HG03575 (cell line): Measurements from ENCODE around the gene C14orf180.

Experiments used
- ATAC-seq: cut with Tn5 transposase; IDR thresholded peaks from one replicate; pipeline ENCODE4 v1.9.1; 2021; ENCODE audit not compliant: unreplicated experiment, insufficient number of reproducible peaks, low FRiP score; ENCODE audit errors: extremely low read depth

The C14orf180 gene

GRCh38 chr14:104579507-104579906 is at the start of gene C14orf180:
Gene C14orf180 (plus strand): TSS chr14:104579764. CDS start chr14:104586431, 6,667 bp downstream.
- ATAC-seq, result no peak

- no peak for ATAC-seq
Observed at GRCh38 chr14:104530646-104531045, 48.9 kb upstream of the C14orf180 start.

- no peak for ATAC-seq
Observed at GRCh38 chr14:104531421-104532190, 48.0 kb upstream of the C14orf180 start.

GRCh38 chr14:104532191-104532555 is 47.4 kb upstream of the C14orf180 start:
- no peak for ATAC-seq

- no peak for ATAC-seq
Observed at GRCh38 chr14:104534036-104534435, 45.5 kb upstream of the C14orf180 start.

GRCh38 chr14:104536942-104537612 is 42.5 kb upstream of the C14orf180 start:
- no peak for ATAC-seq

GRCh38 chr14:104537613-104537988 is 42.0 kb upstream of the C14orf180 start:
- no peak for ATAC-seq

- ATAC-seq, result no peak
Observed at GRCh38 chr14:104541905-104542465, 37.6 kb upstream of the C14orf180 start.

GRCh38 chr14:104542871-104543830 is 36.4 kb upstream of the C14orf180 start:
- ATAC-seq, result no peak

- no peak for ATAC-seq
Observed at GRCh38 chr14:104544362-104544961, 35.1 kb upstream of the C14orf180 start.

- ATAC-seq, result no peak
Observed at GRCh38 chr14:104545151-104545941, 34.2 kb upstream of the C14orf180 start.

- ATAC-seq, result no peak
Observed at GRCh38 chr14:104545942-104546501, 33.5 kb upstream of the C14orf180 start.

GRCh38 chr14:104546591-104547309 is 32.8 kb upstream of the C14orf180 start:
- ATAC-seq, result no peak

GRCh38 chr14:104547310-104547997 is 32.1 kb upstream of the C14orf180 start:
- ATAC-seq, result no peak

GRCh38 chr14:104547998-104548700 is 31.4 kb upstream of the C14orf180 start:
- ATAC-seq, result no peak
